ENCODE measurements around the gene EPN2. TPM values are rescaled to one million over a fixed set of nuclear protein-coding genes. Genes with fewer than 3 reads are reported as not detected.

EPN2 gene
- total and polyA plus RNA-seq, 4 donors: 5.6 to 23.8 (median 12.2) TPM

GRCh38 chr17:19254651-19255050 lies 17.5 kb downstream of the EPN2 start:
- H3K9ac ChIP-seq (ENCODE audit: low read depth in 1 of 2, low read length in 2 of 2): no peak overlapping the region
- H3K36me3 ChIP-seq (ENCODE audit: control insufficient read depth in 4 of 4, insufficient read depth in 3 of 4, low read depth in 1 of 4, low read length in 3 of 4): no peaks in the 10 kb centered on the region
- H3K9me3 ChIP-seq (ENCODE audit: control insufficient read depth in 4 of 4, low read length in 3 of 4): no peaks in the 10 kb centered on the region
- no peaks in the 10 kb centered on the region for H3K27me3 ChIP-seq (ENCODE audit: control insufficient read depth in 4 of 4, insufficient read depth in 4 of 4, low read length in 3 of 4)
- no peak overlapping the region for H3K27ac ChIP-seq (ENCODE audit: low read depth in 1 of 2, low read length in 2 of 2)
- peaks cover 0 to 1% (median under 1%) of the 10 kb centered on the region in 4 donors for H3K4me1 ChIP-seq (ENCODE audit: control insufficient read depth in 4 of 4, insufficient read depth in 4 of 4, low read length in 3 of 4)
- no peak overlapping the region for H3K4me3 ChIP-seq (ENCODE audit: low read depth in 1 of 3, low read length in 3 of 3)
- WGBS: 89% methylated on average over 2 of the region's 2 CpGs
- no peak for DNase-seq (ENCODE audit: low spot score)
- no peak for TF ChIP-seq JUND (IDR thresholded peaks at IDR 0.05)
- no peak for TF ChIP-seq NR2F2 (IDR thresholded peaks at IDR 0.05)
- no peak for TF ChIP-seq GABPA (IDR thresholded peaks at IDR 0.05 in 1 of 2, conservative IDR thresholded peaks at IDR 0.05 in 1 of 2)
- no peak for TF ChIP-seq ATF3 (IDR thresholded peaks at IDR 0.05)
- no peak for TF ChIP-seq SP1 (IDR thresholded peaks at IDR 0.05)
- TF ChIP-seq FOXA1 (IDR thresholded peaks at IDR 0.05): no peak

- TF ChIP-seq RAD21 (IDR thresholded peaks at IDR 0.05) (no peak), CTCF (IDR thresholded peaks at IDR 0.05; ENCODE audit: low read depth, low read length, missing input control) (no peak), TAF1 (conservative IDR thresholded peaks at IDR 0.05) (no peak), JUND (IDR thresholded peaks at IDR 0.05) (no peak), MAX (IDR thresholded peaks at IDR 0.05) (no peak), FOXA2 (IDR thresholded peaks at IDR 0.05) (no peak), HNF4G (IDR thresholded peaks at IDR 0.05) (no peak), ZBTB33 (IDR thresholded peaks at IDR 0.05) (no peak), EGR1 (IDR thresholded peaks at IDR 0.05; ENCODE audit: low read depth in 2 of 2) (no peak), YY1 (IDR thresholded peaks at IDR 0.05) (no peak), RXRA (IDR thresholded peaks at IDR 0.05) (no peak), GABPA (IDR thresholded peaks at IDR 0.05 in 1 of 2, conservative IDR thresholded peaks at IDR 0.05 in 1 of 2) (no peak), REST (IDR thresholded peaks at IDR 0.05) (no peak), FOXA1 (IDR thresholded peaks at IDR 0.05) (no peak), SP1 (IDR thresholded peaks at IDR 0.05) (no peak), HNF4A (conservative IDR thresholded peaks at IDR 0.05) (no peak), ATF3 (IDR thresholded peaks at IDR 0.05) (no peak)
- no peaks in the 10 kb centered on the region for H3K27me3 ChIP-seq (ENCODE audit: control insufficient read depth in 4 of 4, insufficient read depth in 4 of 4, low read length in 3 of 4)
- H3K36me3 ChIP-seq (ENCODE audit: control insufficient read depth in 4 of 4, insufficient read depth in 3 of 4, low read depth in 1 of 4, low read length in 3 of 4): no peaks in the 10 kb centered on the region
- peaks cover 0 to 6% (median 2%) of the 10 kb centered on the region in 4 donors for H3K4me1 ChIP-seq (ENCODE audit: control insufficient read depth in 4 of 4, insufficient read depth in 4 of 4, low read length in 3 of 4)
- H3K4me3 ChIP-seq (ENCODE audit: low read depth in 1 of 3, low read length in 3 of 3): no peak overlapping the region
- no peaks in the 10 kb centered on the region for H3K9me3 ChIP-seq (ENCODE audit: control insufficient read depth in 4 of 4, low read length in 3 of 4)
- H3K9ac ChIP-seq (ENCODE audit: low read depth in 1 of 2, low read length in 2 of 2): no peak overlapping the region
- no peak overlapping the region for H3K27ac ChIP-seq (ENCODE audit: low read depth in 1 of 2, low read length in 2 of 2)
- DNase-seq (ENCODE audit: low spot score): no peak
These were observed 18.1 kb downstream of the EPN2 start for GRCh38 chr17:19255279-19255678.

Measured in liver (tissue), 9 donors.